HUES6 (cell line): ENCODE data around the gene SUDS3.
A peak's percentile ranks its signal among the peaks of the same experiment; 100 is the strongest.

Source experiments
- H3K27ac ChIP-seq: 2 replicates; pipeline ENCODE4 v1.7.0; 2013; ENCODE audit warnings: low read depth, mild to moderate bottlenecking, low read length, inconsistent platforms
- H3K27me3 ChIP-seq: 2 replicates; pipeline ENCODE4 v1.6.1; 2013; ENCODE audit warnings: low read length; ENCODE audit not compliant: control insufficient read depth, insufficient read depth
- H3K36me3 ChIP-seq: 2 replicates; pipeline ENCODE4 v1.6.1; 2013; ENCODE audit warnings: low read length; ENCODE audit not compliant: control insufficient read depth, insufficient read depth
- H3K4me1 ChIP-seq: 2 replicates; pipeline ENCODE4 v1.6.1; 2013; ENCODE audit warnings: low read length; ENCODE audit not compliant: control insufficient read depth, insufficient read depth
- H3K4me3 ChIP-seq: 2 replicates; pipeline ENCODE4 v1.5.1; 2013; ENCODE audit warnings: low read depth, low read length
- H3K9ac ChIP-seq: one replicate; pipeline ENCODE4 v1.6.1; 2013; ENCODE audit warnings: mild to moderate bottlenecking, low read length
- H3K9me3 ChIP-seq: 2 replicates; pipeline ENCODE4 v1.6.1; 2013; ENCODE audit warnings: low read depth, low read length; ENCODE audit not compliant: control insufficient read depth, insufficient read depth

SUDS3 gene, protein sequence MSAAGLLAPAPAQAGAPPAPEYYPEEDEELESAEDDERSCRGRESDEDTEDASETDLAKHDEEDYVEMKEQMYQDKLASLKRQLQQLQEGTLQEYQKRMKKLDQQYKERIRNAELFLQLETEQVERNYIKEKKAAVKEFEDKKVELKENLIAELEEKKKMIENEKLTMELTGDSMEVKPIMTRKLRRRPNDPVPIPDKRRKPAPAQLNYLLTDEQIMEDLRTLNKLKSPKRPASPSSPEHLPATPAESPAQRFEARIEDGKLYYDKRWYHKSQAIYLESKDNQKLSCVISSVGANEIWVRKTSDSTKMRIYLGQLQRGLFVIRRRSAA

DNA sequence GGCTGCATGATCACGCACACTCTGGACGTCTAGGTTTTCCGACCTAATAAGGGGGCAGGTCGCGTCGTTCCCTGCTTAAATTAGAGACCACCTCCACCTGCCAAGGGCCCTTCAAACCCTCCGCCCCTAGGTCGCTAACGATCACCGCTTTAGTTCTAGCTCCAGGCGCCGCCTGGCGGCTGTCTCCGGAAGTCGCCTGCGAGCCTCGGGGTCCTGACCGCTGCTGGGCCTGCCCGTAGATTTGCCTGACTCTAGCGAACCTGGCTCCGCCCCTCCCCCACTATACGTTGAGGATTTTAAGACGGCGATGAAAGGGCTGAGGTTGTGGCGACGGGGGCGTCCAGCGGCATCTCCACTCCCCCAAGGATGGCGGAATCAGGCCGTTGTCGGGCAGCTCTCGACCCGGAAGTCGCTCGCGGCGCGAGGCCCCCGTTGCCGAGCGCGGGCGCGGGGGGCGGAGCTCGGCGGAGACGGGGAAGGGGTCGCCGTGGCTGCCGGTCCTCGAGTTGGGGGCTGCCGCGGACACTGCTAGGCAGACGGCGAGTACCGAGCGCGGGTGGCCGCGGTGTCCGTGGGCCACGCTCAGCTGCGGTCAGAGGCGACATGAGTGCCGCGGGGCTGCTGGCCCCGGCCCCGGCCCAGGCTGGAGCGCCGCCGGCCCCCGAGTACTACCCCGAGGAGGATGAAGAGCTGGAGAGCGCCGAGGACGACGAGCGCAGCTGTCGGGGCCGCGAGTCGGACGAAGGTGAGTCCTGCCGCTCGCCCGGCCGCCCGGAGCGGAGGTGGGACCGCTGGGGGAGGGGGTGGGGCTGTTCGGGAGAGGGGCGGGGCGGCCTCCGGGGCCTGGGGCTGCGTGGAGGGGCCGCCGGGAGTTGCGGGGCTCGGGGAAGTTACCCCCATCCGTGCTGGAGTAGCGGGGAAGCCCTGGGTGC lies at the start of gene SUDS3:
SUDS3 (plus strand) TSS at position 467 of the 932 bp plus-strand sequence; CDS start at position 604, 137 bp downstream.
- H3K27ac ChIP-seq, result peak within 1 kb of the TSS; percentile 98
- H3K27me3 ChIP-seq, result peaks cover 7% of the 10 kb centered on the region
- peaks cover 23% of the 10 kb centered on the region for H3K36me3 ChIP-seq
- H3K4me1 ChIP-seq, result peaks cover 7% of the 10 kb centered on the region
- no peaks in the 10 kb centered on the region for H3K9me3 ChIP-seq
- H3K4me3 ChIP-seq, result peak within 1 kb of the TSS; percentile 71
- H3K9ac ChIP-seq, result peak within 1 kb of the TSS; percentile 97

DNA sequence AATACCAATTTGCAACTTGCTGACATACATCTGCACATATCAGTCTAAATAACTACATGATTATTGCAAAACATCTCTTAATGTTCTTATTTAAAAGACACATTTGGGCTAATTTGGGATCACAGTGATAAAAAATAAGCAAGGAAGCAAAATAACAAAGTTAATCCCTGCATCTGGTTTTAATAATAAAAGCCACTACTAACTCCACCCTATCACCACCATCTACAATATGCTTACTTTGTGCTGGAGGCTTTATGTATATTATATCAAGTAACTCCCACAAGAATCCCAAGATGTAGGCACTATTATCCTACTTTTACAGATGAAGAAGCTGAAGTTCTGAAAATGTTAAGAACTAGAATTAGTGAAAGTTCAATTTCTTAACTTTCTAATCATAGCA lies 49.4 kb upstream of the SUDS3 start:
- no peaks in the 10 kb centered on the region for H3K27me3 ChIP-seq
- no peaks in the 10 kb centered on the region for H3K9me3 ChIP-seq
- no peaks in the 10 kb centered on the region for H3K4me1 ChIP-seq
- no peak overlapping the region for H3K9ac ChIP-seq
- H3K36me3 ChIP-seq, result no peaks in the 10 kb centered on the region
- no peak overlapping the region for H3K4me3 ChIP-seq
- H3K27ac ChIP-seq, result no peak overlapping the region

DNA sequence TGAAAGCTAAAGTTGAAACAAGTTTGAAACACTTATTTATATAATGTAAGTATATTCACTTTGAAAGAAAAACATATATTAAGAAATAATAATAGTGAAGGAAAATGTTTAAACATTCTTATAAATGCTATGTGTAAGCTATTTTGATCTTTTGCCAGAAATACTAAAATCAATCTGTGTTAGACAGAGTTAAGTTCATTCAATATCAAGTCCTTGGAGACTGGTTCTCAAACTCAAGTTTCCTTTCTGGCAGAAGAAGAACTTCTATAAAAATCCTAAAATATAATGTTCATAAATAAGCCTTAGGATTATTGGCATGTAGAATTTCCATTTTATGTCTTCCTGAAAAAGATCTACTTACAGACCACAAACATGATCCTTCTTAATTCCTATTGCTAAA lies 49.0 kb upstream of the SUDS3 start:
- H3K4me3 ChIP-seq, result no peak overlapping the region
- no peak overlapping the region for H3K27ac ChIP-seq
- H3K27me3 ChIP-seq, result no peaks in the 10 kb centered on the region
- no peaks in the 10 kb centered on the region for H3K36me3 ChIP-seq
- no peaks in the 10 kb centered on the region for H3K4me1 ChIP-seq
- H3K9me3 ChIP-seq, result no peaks in the 10 kb centered on the region
- no peak overlapping the region for H3K9ac ChIP-seq

DNA sequence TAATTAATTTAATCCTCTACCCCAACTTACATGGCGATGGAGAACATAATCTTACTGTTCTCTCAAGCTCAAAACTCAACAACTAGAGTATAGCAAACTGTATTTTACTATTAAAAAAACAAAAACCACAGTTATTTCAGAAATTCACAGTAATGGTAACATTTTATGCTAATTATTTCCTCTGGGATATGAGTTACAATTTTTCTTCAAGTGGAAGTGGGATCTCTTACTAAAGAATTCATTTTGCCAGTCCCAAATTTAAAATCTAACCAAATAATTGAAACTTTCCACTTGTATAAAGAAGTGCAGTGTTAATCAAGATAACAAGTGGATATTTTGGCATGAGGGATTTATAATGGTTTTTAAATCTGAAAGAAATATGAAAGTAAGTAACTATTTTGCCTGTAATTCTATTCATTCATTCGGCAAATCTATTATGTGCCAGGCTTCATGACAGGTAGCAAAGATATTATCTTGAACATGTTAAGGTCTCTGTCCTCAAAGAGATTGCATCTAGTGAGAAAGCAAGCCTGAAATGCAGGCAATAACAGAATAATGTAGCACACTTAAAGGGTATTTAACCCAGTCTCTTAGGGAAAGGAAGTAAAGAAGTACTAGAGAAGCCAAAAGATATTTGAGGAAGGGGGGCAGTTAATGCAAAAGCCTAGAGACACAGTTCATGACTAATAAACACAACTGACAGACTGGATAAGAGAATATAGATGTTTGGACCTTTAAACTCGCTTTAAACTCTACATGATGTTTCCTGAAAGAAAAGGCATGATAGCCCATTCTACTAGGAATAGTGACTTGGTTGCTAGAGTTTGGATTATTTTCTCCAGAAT lies 47.6 kb upstream of the SUDS3 start:
- no peak overlapping the region for H3K9ac ChIP-seq
- H3K27ac ChIP-seq, result no peak overlapping the region
- no peaks in the 10 kb centered on the region for H3K9me3 ChIP-seq
- H3K4me3 ChIP-seq, result no peak overlapping the region
- H3K36me3 ChIP-seq, result no peaks in the 10 kb centered on the region
- no peaks in the 10 kb centered on the region for H3K4me1 ChIP-seq
- H3K27me3 ChIP-seq, result no peaks in the 10 kb centered on the region

DNA sequence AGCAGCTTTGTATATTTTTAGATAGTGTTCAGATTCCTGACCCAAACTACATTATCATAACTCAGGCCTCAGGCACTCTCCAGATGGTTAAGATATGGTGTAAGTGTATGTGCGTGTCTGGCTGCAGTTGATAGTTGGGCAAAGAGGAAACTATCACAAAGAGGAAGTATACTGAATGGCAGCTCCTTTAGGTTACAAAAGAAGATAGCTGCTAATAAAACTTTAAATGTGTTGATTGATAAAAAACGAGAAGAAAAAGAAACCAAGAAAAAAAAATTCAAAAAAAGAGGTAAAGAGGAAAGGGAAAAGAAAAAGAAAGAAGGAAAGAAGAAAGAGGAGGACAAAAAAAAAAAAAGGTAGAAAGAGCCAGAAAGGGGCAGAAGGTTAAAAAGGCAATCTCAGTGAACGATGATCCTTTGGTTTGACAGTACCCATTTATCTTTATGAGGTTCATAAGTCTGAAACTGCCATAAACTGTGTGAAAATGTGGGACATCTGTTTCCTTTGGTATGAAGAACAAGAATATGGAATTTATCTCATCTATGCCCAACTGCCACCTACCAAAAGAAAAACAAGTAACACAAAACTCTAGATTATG lies 45.8 kb upstream of the SUDS3 start:
- Histone ChIP-seq H3K9me3 (no peaks in the 10 kb centered on the region), H3K36me3 (no peaks in the 10 kb centered on the region), H3K4me1 (no peaks in the 10 kb centered on the region), H3K27ac (no peak overlapping the region), H3K4me3 (no peak overlapping the region), H3K27me3 (no peaks in the 10 kb centered on the region), H3K9ac (no peak overlapping the region)

DNA sequence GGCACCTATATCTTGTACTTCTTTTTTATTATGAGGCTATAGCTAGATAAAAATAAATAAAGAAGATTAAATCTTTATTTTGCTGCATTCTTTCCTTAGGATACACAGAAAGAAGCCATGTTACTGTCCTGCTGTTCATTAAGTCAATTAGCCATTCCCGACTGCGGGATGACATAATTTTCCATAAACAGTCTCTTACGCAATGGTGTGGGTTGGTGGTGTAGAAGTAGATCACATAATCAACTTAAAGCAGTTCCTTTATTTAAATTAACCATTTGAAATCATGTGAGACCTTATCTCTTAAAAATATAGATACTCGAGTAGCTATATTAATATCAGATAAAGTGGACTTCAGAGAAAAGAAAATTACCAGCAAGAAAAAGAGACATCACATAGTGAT lies 43.8 kb upstream of the SUDS3 start:
- H3K4me3 ChIP-seq, result no peak overlapping the region
- no peaks in the 10 kb centered on the region for H3K9me3 ChIP-seq
- H3K4me1 ChIP-seq, result no peaks in the 10 kb centered on the region
- no peak overlapping the region for H3K9ac ChIP-seq
- no peaks in the 10 kb centered on the region for H3K36me3 ChIP-seq
- no peak overlapping the region for H3K27ac ChIP-seq
- no peaks in the 10 kb centered on the region for H3K27me3 ChIP-seq

DNA sequence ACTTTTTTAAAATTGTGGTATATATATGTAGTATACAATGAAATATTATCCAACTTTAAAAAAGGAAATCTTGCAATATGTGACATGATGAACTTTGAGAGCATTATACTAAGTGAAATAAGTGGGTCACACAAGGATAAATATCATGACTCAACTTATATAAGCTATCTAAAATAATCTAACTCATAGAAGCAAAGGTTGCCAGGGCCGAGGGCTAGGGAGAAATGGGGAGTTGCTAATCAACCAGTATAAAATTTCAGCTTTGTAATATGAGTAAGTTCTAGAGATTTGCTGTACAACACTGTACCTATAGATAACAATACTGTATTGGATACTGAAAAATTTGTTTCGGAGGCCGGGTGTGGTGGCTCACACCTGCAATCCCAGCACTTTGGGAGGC lies 42.1 kb upstream of the SUDS3 start:
- H3K4me3 ChIP-seq, result no peak overlapping the region
- H3K9me3 ChIP-seq, result no peaks in the 10 kb centered on the region
- no peaks in the 10 kb centered on the region for H3K27me3 ChIP-seq
- H3K36me3 ChIP-seq, result no peaks in the 10 kb centered on the region
- no peak overlapping the region for H3K27ac ChIP-seq
- H3K4me1 ChIP-seq, result no peaks in the 10 kb centered on the region
- H3K9ac ChIP-seq, result no peak overlapping the region

DNA sequence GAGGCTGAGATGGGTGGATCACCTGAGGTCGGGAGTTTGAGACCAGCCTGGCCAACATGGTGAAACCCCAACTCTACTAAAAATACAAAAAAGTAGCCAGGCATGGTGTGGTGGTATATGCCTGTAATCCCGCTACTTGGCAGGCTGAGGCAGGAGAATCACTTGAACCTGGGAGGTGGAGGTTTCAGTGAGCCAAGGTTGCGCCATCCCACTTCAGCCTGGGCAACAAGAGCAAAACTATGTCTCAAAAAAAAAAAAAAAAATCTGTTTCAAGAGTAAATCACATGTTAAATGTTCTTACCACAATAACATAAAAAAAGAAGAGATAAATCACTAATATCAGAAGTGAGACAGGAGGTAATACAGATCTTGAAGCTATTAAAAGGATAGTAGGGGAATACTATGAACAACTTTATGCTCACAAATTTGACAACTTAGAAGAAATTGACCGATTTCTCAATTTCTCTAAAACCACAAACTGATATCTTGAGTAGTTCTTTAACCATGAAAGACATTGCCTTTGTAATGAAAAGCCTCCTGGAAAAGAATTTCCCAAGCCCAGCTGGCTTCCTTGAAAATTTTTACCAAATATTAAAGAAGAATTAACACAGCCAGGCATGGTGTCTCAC lies 41.3 kb upstream of the SUDS3 start:
- Histone ChIP-seq H3K4me1 (no peaks in the 10 kb centered on the region), H3K9ac (no peak overlapping the region), H3K27me3 (no peaks in the 10 kb centered on the region), H3K36me3 (no peaks in the 10 kb centered on the region), H3K9me3 (no peaks in the 10 kb centered on the region), H3K27ac (no peak overlapping the region), H3K4me3 (no peak overlapping the region)

DNA sequence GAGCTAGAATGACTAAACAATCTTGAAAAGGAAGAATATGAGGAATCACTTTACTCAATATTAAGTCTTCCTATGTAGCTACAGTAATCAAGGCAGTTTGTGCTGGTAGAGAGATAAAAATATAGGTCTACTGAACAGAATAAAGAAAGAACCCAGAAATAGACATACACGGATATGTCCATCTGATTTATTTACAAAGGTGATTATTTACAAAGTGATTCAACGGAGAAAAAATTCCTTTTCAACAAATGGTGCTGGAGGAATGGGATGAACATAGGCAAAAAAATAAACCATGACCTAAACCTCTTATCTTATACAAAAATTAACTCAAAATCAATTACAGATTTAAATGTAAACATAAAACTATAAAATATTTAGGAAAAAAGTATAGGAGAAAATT lies 40.2 kb upstream of the SUDS3 start:
- no peaks in the 10 kb centered on the region for H3K4me1 ChIP-seq
- H3K27me3 ChIP-seq, result no peaks in the 10 kb centered on the region
- no peak overlapping the region for H3K9ac ChIP-seq
- H3K9me3 ChIP-seq, result no peaks in the 10 kb centered on the region
- H3K27ac ChIP-seq, result no peak overlapping the region
- H3K36me3 ChIP-seq, result no peaks in the 10 kb centered on the region
- H3K4me3 ChIP-seq, result no peak overlapping the region

DNA sequence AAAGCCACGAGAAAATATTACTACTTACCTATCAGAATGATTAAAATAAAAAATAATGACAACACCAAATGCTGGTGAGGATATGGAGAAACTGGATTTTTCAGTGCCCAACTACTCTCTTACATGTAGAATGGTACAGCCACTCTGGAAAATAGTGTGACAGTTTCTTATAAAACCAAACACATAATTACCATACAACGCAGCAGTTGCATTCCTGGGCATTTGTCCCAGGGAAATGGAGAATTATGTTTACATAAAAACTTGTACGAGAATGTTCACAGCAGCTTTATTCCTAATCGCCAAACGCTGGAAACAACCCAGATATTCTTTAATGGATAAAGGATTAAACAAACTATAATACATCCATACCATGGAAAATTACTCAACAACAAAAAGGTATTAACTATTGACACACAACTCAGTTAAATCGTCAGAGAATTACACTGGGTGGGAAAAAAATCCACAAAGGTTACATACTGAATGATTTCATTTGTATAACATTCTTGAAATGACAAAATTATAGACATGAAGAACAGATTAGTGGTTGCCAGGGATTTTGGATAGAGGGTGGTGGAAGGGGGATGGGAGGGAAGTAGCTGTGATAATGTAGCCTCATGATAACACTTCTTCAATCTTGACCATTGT lies 39.0 kb upstream of the SUDS3 start:
- no peak overlapping the region for H3K4me3 ChIP-seq
- H3K4me1 ChIP-seq, result no peaks in the 10 kb centered on the region
- no peaks in the 10 kb centered on the region for H3K36me3 ChIP-seq
- no peak overlapping the region for H3K9ac ChIP-seq
- no peaks in the 10 kb centered on the region for H3K9me3 ChIP-seq
- H3K27me3 ChIP-seq, result no peaks in the 10 kb centered on the region
- H3K27ac ChIP-seq, result no peak overlapping the region
